ENCODE results near the gene CCDC157. TPM values are rescaled to one million over a fixed set of nuclear protein-coding genes. Genes with fewer than 3 reads are reported as not detected.

CCDC157 gene
- total and polyA plus RNA-seq, 12 donors, result 0.48 to 9.9 (median 2.8) TPM

GRCh38 chr22:30328466-30329049 lies 28.2 kb upstream of the CCDC157 start:
- H3K27me3 ChIP-seq, result no peaks in the 10 kb centered on the region
- 75 to 91% (median 79%) methylated on average over 3 of the region's 3 CpGs for WGBS, 4 donors
- H3K36me3 ChIP-seq (replicated peaks in 1 of 2), result peaks cover 0 to 15% of the 10 kb centered on the region in 2 donors
- H3K27ac ChIP-seq, result no peak overlapping the region
- peaks cover 29 to 30% of the 10 kb centered on the region in 2 donors for H3K4me1 ChIP-seq (replicated peaks in 1 of 2)
- intact Hi-C loops (cut with DNase I), result loop anchor here in 1 of 2 donors (5.0 kb wide), 1 partner anchor 41 kb away; the partner anchor contains the start of gene CASTOR1
- DNase-seq, result no peak
- no peak overlapping the region for H3K4me3 ChIP-seq
- no peaks in the 10 kb centered on the region for H3K9me3 ChIP-seq (replicated peaks in 1 of 3)
- TF ChIP-seq CTCF (IDR thresholded peaks at IDR 0.05) (no peak), POLR2A (IDR thresholded peaks at IDR 0.05) (no peak)

GRCh38 chr22:30332551-30332950 lies 24.3 kb upstream of the CCDC157 start:
- no peak for DNase-seq
- no peak overlapping the region for H3K4me3 ChIP-seq
- no peaks in the 10 kb centered on the region for H3K9me3 ChIP-seq (replicated peaks in 1 of 3)
- WGBS, 4 donors, result 79 to 90% (median 85%) methylated on average over 5 of the region's 5 CpGs
- H3K27ac ChIP-seq, result no peak overlapping the region
- peaks cover under 1 to 1% of the 10 kb centered on the region in 2 donors for H3K4me1 ChIP-seq (replicated peaks in 1 of 2)
- no peak for TF ChIP-seq CTCF (IDR thresholded peaks at IDR 0.05)
- TF ChIP-seq POLR2A (IDR thresholded peaks at IDR 0.05), result no peak
- intact Hi-C loops (cut with DNase I), result no loop called here
- H3K27me3 ChIP-seq, result no peaks in the 10 kb centered on the region
- peaks cover 0 to 55% of the 10 kb centered on the region in 2 donors for H3K36me3 ChIP-seq (replicated peaks in 1 of 2)

- H3K4me3 ChIP-seq, result no peak overlapping the region
- TF ChIP-seq CTCF (IDR thresholded peaks at IDR 0.05) (no peak), POLR2A (IDR thresholded peaks at IDR 0.05) (no peak)
- intact Hi-C loops (cut with DNase I), result no loop called here
- 83 to 94% (median 88%) methylated on average over 2 of the region's 2 CpGs for WGBS, 4 donors
- DNase-seq, result no peak
- H3K9me3 ChIP-seq (replicated peaks in 1 of 3), result no peaks in the 10 kb centered on the region
- H3K4me1 ChIP-seq (replicated peaks in 1 of 2), result no peaks in the 10 kb centered on the region
- H3K36me3 ChIP-seq (replicated peaks in 1 of 2), result peaks cover 0 to 61% of the 10 kb centered on the region in 2 donors
- H3K27me3 ChIP-seq, result no peaks in the 10 kb centered on the region
- H3K27ac ChIP-seq, result no peak overlapping the region
These were observed 23.7 kb upstream of the CCDC157 start for GRCh38 chr22:30332994-30333706.

- H3K27ac ChIP-seq, result no peak overlapping the region
- no peaks in the 10 kb centered on the region for H3K27me3 ChIP-seq
- H3K4me3 ChIP-seq, result no peak overlapping the region
- intact Hi-C loops (cut with DNase I), result no loop called here
- H3K4me1 ChIP-seq (replicated peaks in 1 of 2), result no peaks in the 10 kb centered on the region
- H3K36me3 ChIP-seq (replicated peaks in 1 of 2), result peaks cover 0 to 66% of the 10 kb centered on the region in 2 donors
- 81 to 89% (median 86%) methylated on average over 3 of the region's 3 CpGs for WGBS, 4 donors
- TF ChIP-seq CTCF (IDR thresholded peaks at IDR 0.05) (no peak), POLR2A (IDR thresholded peaks at IDR 0.05) (no peak)
- H3K9me3 ChIP-seq (replicated peaks in 1 of 3), result no peaks in the 10 kb centered on the region
- DNase-seq, result no peak
These were observed 23.1 kb upstream of the CCDC157 start for GRCh38 chr22:30333707-30334087.
